Measurements from ENCODE around the gene MRRF. TPM values are rescaled to one million over a fixed set of nuclear protein-coding genes. Genes with fewer than 3 reads are reported as not detected.

Gene MRRF
- total RNA-seq, 3 donors from 2014 or later: 46.5 to 65.2 (median 62.4) TPM

GRCh38 chr9:122333169-122333808 is 68.6 kb downstream of the MRRF start:
- DNase-seq (no peak), ATAC-seq (no peak)
- Histone ChIP-seq H3K4me3 (no peak overlapping the region), H3K36me3 (ENCODE audit: low read depth) (no peaks in the 10 kb centered on the region), H3K4me1 (ENCODE audit: low read depth) (no peaks in the 10 kb centered on the region), H3K9me3 (no peaks in the 10 kb centered on the region)
- TF ChIP-seq, protein P1, sequence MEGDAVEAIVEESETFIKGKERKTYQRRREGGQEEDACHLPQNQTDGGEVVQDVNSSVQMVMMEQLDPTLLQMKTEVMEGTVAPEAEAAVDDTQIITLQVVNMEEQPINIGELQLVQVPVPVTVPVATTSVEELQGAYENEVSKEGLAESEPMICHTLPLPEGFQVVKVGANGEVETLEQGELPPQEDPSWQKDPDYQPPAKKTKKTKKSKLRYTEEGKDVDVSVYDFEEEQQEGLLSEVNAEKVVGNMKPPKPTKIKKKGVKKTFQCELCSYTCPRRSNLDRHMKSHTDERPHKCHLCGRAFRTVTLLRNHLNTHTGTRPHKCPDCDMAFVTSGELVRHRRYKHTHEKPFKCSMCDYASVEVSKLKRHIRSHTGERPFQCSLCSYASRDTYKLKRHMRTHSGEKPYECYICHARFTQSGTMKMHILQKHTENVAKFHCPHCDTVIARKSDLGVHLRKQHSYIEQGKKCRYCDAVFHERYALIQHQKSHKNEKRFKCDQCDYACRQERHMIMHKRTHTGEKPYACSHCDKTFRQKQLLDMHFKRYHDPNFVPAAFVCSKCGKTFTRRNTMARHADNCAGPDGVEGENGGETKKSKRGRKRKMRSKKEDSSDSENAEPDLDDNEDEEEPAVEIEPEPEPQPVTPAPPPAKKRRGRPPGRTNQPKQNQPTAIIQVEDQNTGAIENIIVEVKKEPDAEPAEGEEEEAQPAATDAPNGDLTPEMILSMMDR (IDR thresholded peaks at IDR 0.05): no peak
- intact Hi-C loops (cut with DNase I, micrococcal nuclease): no loop called here

DNA sequence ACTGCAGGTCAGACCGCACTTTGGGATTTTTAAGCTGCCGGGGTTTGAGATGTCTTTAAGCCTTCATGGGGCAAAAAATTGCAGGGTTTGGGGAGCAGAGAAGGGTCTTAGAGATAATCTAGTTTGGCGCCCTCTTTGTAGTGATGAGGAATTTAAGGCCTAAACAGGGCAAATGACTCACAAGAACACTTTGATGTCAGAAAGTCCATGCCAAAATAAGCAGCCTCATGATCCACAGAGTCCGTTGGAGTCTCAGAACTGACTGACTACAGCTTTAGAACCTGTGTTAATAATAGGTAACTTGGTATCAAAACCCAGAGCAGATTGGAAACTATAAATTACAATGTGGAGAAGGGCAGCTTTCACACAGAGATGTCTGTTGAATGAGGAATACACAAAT is 70.2 kb downstream of the MRRF start:
- Histone ChIP-seq H3K4me1 (ENCODE audit: low read depth) (no peaks in the 10 kb centered on the region), H3K4me3 (no peak overlapping the region), H3K9me3 (no peaks in the 10 kb centered on the region), H3K36me3 (ENCODE audit: low read depth) (no peaks in the 10 kb centered on the region)
- TF ChIP-seq, protein P1 (IDR thresholded peaks at IDR 0.05): no peak
- intact Hi-C loops (cut with DNase I, micrococcal nuclease): no loop called here
- DNase-seq: no peak
- no peak for ATAC-seq

- Histone ChIP-seq H3K9me3 (no peaks in the 10 kb centered on the region), H3K36me3 (ENCODE audit: low read depth) (no peaks in the 10 kb centered on the region), H3K4me3 (no peak overlapping the region), H3K4me1 (ENCODE audit: low read depth) (no peaks in the 10 kb centered on the region)
- TF ChIP-seq, protein P1 (IDR thresholded peaks at IDR 0.05): no peak
- ATAC-seq (no peak), DNase-seq (no peak)
- intact Hi-C loops (cut with DNase I, micrococcal nuclease): no loop called here
These were observed 71.5 kb downstream of the MRRF start for GRCh38 chr9:122336189-122336588.

- Histone ChIP-seq H3K9me3 (no peaks in the 10 kb centered on the region), H3K4me3 (no peak overlapping the region), H3K4me1 (ENCODE audit: low read depth) (no peaks in the 10 kb centered on the region), H3K36me3 (ENCODE audit: low read depth) (no peaks in the 10 kb centered on the region)
- ATAC-seq (no peak), DNase-seq (no peak)
- TF ChIP-seq, protein P1 (IDR thresholded peaks at IDR 0.05): no peak
- intact Hi-C loops (cut with DNase I, micrococcal nuclease): no loop called here
These were observed 72.3 kb downstream of the MRRF start for GRCh38 chr9:122336866-122337555.

DNA sequence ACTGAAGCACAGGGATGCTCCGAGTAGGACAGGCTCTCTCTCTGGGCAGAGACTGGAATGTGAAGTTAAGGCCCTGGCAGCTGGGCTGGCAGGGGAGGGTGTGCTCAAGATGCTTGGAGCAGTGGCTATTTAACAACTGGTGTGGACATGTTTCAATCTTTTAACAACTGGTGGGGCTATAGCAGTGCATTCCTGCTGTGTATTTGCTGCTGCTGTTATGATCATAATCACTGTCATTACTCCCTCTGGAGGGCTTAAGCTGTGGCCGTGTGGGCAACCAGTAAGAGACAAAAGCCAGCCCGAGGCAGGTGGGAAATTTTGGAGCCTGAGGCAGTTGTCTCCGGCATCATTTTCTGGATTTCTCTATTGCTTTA is 72.9 kb downstream of the MRRF start:
- ATAC-seq (no peak), DNase-seq (no peak)
- Histone ChIP-seq H3K36me3 (ENCODE audit: low read depth) (no peaks in the 10 kb centered on the region), H3K4me3 (no peak overlapping the region), H3K4me1 (ENCODE audit: low read depth) (no peaks in the 10 kb centered on the region), H3K9me3 (no peaks in the 10 kb centered on the region)
- intact Hi-C loops (cut with DNase I, micrococcal nuclease): no loop called here
- TF ChIP-seq, protein P1 (IDR thresholded peaks at IDR 0.05): no peak
